Cerebellar nuclear complex (tissue), 1 donor: ENCODE measurements around the gene CPEB1.

ENCODE experiments used
- DNase-seq, 2 experiments: peaks; one replicate each; lab custom pipeline; 2025; lab: John Stamatoyannopoulos, UW

The CPEB1 gene

DNA sequence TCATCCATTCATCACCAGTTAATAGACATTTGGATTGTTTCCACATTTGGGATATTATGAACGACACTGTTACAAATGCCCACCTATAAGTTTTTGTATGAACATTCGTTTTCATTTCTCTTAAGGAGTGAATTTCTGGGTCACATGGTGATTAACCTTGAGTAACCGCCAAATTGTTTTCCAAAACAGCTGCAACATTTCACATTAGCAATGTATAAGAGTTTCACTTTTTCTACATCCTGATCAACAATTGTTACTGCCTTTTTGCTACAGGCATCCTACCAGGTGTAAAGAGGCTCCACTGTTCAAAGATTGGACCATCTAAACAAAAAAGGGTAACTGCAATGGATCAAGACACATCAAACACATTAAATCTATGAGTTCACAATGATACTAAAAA is 52.0 kb downstream of the CPEB1 start:
- no peak for DNase-seq

DNA sequence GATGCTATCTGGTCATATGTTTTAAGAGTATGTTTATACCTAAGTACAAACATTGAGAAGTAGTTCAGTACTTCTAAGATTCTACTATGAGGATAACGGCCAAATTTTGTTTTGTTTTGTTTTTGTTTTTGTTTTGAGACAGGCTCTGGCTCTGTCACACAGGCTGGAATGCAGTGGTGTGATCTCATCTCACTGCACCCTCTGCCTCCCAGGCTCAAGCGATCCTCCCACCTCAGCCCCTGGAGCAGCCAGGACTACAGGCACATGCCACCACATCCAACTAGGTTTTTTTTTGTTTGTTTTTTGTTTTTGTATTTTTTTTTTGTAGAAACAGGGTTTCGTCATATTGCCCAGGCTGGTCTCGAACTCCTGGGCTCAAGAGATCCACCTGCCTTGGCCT is 59.4 kb downstream of the CPEB1 start:
- DNase-seq = no peak

DNA sequence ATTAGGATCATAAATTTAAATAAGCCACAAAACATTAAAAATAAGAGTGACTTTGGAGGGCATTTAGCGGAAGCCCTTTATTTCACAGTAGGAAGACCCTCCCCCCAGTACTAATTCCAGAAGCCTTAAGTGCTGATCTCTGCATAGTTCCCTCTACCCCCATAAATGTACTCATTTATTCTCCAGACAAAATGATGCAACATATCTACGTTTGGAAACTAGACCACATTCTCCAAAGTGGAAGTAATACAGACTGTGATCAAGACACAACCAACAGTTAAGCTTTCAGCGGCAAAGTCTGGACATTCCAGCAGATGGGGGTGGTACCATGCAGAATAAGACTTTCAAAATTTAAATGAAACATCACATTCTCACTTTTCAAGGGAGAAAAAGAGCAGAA is 62.1 kb downstream of the CPEB1 start:
- DNase-seq = no peak

DNA sequence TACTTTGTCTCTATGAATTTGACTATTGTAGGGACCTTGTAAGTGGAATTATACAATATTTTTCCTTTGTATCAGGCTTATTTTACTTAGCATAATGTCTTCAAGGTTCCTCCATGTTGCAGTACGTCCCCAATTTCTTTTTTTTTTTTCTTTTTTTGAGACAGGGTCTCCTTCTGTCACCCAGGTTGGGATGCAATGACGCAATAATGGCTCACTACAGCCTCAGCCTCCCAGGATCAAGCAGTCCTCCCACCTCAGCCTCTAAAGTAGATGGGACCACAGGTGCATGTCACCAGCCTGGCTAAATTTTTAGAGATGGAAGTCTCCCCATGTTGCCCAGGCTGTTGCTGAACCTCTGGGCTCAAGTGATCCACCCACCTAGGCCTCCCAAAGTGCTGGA is 66.5 kb downstream of the CPEB1 start:
- DNase-seq = no peak

DNA sequence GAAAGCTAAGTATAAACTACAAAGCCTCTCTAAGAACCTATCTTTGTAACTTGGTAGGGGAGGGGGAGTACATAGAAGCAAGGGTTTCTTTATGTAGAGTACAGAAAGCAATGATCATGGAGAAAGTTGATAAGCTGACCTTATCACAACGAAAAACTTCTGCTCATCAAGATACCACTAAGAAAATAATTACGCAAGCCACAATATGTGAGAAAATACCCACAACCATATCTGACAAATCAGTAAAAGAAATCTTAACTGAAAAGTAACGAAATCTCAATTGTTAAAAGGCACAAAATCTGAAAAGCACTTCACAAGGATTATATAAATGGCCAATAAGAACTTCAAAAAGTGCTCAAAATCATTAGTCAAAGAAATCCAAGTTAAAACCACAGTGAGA is 71.8 kb downstream of the CPEB1 start:
- DNase-seq = no peak

DNA sequence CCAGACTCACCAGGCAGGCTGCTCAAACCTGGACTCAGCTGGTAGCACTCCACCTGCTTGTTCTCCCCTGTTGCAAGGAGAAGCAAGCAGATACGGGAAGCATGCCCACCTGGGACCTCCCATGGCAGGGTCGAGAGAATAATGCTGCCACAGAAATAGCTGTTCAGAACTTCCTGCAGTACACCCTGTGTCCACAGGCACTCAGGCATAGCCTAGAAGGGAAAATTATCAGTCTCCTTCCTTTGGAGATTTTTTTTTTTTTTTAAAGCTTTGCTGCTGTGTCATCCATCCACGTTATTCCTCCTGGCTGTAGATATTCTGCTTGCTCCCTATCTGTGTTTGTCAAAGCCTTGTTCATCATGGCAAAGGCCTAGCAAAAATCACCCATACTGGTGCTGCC is 74.2 kb downstream of the CPEB1 start:
- DNase-seq = no peak

DNA sequence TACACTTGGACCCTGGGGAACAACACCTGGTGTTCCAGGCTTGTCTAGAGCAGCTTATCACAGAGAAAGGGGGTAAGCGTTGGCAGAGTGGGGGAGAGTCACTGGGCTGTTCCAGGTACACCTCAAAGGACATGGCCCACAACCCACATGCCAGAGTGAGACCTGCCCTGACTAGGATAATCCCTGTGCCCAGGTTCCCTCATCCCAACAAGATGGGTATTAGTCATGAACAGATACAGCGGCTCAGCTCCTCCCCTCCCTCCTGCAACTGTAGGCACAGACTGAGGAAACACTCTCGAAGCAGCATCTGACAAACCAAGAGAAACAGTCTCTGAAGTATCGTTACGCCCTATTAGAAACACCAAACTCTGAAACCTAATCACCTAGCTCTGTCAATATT is 74.9 kb downstream of the CPEB1 start:
- no peak for DNase-seq

DNA sequence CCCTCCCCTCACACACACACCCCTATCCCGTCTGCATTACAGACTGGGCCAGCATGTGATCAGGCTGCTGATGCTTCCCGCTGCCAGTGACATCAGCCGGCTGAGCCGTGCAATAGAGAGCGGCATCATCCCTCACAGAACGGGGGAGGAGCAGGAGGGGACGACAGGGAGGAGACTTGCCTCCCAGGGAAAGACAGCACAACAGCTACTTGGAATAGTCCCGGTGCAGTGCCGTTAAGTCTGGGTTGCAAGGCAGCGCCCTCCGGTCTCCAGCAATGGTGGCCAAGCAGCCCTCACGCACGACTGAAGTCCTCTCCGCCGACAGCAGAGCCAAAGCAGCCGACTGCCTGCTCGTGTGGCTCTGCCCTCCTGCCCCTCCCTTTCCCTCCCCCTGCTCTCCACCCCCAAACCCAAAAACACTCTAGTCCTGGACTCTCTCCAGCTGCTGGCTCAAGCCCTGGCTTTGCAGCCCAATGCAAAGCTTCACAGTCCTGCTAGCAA is 75.4 kb downstream of the CPEB1 start:
- DNase-seq = peak; percentile 78 to 91

DNA sequence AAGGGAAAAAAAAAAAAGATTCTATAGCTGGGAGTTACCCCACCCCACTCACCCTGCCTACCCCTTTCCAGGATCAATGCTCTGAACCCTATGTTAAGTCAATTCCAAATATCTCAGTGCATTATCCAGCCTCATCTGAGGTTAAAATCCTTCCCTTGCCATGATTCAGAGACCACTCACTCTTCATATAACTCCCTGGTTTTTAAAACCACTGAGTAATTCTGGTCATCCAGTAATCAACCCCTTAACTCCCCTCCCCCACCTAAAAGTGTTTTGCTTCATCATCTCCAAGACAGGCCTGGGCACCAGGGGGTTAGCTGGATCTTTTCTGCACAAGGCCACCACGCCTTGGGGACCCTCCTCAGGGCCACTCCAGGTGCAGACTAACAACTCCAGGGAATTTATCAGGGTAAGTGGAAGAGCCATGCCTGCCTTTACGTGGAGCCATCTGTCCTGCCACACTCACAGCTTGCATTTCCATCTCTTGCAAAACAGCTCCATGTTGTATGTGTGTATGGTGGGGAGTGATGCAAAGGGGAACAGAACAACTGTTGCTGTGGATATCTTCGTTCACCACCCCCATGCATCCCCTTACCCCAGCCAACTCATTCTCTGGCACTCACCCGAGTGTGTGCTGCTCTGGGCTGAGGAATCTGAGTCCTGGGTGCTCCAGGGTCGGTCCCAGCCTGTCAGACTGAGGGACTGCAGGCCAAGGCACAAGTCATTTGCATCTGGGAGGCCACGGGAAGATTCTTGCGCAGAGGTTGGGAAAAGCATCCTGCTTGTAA is 76.2 kb downstream of the CPEB1 start:
- no peak for DNase-seq

DNA sequence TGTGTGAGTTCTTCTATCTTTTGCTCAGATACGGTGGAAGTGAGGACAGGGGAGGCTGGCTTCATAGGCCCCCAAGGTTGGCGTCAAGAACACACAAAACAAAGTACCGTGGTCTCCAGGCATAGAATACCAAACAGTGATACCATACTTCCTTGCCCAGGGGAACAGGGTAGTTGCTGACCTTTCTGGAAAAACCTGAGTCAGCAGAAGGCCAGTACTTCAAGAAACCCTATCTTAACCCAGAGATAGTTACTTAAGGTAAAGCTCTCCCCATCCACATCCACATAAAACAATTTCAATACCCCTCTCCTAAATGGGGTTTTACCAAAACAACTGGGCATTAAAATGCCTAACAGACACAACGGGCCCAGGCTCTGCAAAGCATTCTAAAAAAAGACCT is 77.3 kb downstream of the CPEB1 start:
- DNase-seq = no peak

DNA sequence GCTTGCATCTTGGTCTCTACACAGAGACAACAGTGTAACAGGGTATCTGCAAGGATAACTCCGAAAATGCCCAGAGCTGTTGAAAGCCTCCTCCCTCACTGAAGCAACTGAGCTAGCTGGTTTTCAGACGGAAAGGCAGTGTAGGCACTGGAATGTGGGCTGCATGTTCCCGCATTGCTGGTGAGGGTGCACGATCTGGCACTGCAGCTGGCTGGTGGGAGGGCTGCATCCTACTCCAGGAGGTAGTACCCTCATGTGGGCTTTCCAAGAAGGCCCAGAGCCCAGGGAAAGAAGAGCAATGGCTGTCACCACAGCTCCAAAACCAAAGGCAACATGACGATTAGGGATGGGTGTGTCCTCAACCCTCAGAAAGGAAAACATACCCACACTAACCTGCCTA is 78.2 kb downstream of the CPEB1 start:
- DNase-seq = no peak

DNA sequence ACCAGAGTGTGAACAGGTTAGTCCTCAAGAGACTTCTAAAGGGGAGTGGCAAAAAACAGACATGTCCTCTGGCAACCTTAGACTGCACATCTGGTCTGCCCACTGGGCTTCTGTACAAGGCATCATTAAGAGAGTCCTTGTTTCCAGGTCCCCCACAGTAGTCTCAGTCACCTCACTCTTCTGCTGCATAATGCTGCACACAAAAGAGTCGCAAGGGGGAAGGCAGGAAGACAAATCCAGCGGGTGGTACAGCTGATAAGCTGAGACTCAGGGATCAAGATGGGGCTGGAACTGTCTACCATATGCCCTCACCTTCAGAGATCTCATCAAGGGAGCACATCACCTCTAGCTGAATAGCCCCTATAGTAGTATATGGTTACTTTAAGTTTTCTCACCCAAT is 79.5 kb downstream of the CPEB1 start:
- no peak for DNase-seq

DNA sequence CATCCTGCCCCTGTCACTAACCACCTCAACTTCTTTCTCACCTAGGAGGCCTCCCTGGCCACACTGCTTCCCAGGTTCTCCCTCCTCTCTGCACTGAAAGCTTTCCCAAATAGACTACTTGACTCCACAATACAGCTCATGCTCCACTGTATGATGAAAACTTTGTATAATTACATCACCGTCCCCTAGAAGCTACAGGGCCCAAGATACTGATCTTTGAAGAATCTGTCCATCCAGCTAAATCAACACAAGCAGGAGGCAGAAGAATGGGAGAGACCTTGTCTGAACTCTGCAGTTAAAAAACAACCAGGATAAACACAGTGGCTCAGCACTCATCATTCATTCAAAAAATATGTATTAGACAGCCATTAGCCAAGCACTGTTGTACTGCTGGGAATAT is 80.5 kb downstream of the CPEB1 start:
- no peak for DNase-seq

DNA sequence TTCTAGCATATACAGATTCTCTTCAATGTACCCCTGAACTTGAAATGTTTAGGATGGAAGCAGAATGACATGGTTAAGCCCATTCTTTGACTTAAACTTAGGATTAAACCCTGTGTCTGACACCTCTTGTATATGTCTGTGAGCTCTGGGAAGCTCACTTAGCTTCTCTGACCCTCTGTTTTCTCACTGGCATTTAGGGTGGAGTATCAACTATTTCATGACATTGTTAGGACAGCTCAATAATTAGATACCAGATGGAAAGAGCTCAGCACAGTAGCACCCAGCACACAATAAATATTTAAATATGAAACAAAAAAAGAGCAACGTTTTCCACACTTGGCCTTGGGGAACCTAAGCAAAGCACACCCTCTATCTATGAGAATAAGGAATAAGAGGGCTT is 88.7 kb downstream of the CPEB1 start:
- DNase-seq = no peak

DNA sequence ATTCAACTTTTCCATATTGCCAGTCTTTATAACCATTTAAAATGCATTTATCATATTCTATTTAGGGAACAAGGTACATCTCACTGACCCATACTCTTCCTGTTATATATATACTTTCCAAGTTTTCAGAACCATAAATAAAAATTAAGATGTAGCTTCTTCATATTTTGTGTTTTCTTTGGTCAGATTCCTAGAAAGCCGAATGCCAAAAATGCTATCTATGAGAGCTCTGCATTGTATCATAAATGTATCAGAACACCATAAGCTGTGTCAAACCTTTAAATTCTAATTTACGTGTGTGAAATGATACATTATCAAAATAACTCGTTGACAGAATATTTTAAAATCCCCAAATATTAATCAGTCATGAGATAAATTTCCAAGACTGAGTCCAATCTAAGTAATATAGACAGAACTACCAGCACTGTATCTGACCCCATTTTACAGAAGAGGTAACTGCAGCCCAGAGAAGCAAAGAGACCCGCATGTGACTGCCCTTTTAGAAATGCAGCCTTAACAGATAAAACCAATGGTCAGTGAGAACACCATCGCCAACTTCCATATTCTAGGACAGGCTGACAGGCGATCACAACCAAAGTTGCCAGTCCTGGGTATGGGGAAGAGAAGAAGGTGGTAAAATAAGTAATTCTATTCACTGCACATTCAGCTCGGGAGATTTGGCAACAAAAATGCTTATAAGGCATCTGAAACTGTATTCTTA is 90.7 kb downstream of the CPEB1 start:
- no peak for DNase-seq

DNA sequence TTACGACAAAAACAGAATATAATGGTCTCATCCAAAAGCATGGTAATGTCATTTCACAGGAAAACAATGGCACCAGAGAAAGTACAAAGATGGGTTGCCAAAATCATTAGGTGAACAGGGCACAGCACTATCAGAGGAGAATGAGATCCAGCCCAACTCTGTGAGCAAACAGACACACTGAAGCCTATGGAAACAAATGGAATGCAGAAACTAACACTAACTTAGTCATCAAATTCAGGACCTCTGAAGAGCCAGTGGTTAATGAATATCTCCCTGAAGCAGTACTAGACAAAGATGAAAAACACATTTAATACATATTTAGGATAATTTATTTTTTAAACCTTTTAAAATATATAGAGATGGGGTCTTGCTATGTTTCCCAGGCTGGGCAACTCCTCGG is 92.3 kb downstream of the CPEB1 start:
- no peak for DNase-seq

DNA sequence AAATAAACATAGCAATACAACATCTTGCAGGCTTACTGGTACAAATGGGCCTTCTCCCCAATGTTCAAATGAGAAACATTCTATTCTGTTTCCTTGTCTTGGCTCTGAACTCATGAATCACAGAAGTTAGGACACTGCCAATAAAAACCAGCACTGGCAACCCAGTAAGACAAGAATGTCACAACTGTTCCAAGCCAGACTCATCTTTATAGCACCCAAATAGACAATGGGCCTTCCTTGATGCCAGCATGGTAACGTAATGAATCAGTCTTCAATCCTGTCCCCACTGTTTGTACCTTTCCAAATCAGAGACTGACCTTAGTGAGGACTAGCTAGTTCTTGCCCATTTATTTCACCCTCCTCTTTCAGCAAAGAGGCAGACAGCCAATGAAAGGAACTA is 92.8 kb downstream of the CPEB1 start:
- no peak for DNase-seq

DNA sequence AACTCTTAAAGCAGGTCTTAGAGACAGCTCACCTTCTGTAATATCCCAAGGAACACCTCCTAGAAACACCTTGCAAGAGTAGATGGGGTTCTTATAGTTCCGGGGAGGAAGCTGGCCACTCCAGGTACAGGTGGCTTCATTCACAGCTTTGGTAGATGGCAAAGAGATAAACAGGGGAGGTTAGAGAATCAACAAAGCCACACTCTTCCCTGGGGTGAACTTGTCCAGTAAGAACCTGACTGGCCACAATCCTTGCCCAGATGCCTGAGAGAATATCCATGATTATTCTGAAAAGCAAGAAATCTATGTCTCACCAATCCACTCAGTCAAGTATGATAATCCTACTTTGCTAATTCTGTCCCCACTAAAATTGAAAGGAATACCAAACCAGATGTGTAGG is 93.3 kb downstream of the CPEB1 start:
- no peak for DNase-seq

DNA sequence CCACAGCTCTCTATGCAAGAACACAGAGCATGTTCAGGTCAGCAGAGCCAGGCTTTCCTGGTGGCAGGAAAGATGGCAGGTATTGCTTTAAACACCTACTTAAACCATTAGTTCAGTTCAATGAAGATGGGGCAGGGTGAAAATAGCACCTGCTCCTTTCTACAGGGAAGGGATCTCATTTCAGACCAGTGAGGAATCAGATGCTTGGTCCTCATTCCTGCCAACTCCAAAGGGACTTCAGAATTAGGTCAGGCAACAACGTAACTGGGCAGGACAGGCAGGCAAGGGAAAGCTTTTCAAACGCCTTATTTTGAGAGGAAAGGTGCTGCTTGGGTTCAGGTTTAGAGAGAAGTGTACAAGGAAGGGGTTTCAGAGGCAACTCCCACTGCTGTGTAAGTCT is 94.3 kb downstream of the CPEB1 start:
- no peak for DNase-seq

DNA sequence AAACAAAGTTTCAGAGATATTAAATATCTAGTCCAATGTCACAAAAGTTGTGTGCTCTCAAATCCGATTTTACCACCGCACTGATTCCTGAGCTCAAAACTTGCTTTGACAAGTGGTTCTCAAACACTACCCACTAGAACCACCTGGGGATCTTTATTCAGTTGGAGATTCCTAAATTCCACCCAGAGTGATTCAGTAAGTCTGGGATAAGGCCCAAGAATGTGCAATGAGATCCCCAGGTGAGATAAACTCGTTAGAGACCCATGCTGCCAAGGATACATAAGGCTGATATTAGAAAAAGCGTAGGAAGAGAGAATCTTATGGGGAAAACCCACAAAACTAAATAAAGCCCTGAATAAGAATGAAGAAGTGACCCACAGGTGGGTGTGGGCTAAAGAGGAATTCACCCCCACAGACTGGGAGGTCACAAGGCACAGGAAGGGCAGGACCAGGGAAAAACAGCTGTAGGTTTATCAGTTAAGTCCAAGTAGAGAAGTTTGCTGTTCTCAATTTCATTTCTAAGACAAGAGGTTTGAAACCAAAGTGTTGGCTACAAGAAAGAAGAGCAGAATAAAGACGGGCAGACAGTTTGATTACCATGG is 95.4 kb downstream of the CPEB1 start:
- DNase-seq = no peak

DNA sequence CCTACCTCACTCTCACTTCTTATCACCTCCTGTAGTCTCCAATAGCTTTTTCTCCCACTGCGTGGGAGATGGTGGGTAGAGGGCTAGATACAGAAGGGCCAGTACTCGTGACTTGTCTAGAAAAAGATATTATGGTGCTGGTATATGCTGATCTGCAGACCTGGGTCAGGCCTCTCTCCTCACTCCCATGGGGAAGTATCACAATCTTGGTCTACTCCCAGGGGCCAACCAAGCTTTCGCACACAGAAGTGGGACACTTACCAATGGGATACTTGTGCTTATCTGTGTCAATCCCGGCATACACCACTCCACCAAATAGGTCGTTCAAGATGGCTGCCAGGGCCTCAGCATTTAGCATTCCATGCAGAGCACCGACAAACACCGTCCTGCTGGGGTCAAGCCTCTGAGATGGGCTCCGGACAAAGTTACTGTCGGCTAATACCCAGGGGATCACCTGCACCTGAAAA is 97.9 kb downstream of the CPEB1 start:
- no peak for DNase-seq

DNA sequence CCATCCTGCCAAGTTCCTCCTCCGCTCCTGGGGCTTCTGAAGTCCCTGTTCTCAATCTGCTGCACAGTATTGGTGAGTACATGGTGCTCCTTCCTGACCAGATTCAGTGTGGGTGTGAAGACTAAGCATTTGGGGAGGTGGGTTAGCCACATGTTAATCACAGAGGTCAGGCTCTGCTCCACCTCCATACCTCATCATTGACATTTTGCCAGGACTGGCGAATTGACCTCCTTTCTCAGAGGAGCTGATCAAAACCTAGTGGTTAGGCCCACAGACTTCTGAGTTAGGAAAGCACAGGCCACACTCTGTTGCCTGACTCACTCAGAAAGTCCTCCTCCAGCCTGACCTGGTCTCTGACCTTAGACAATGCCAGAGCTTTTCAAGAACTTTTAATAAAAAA is 98.5 kb downstream of the CPEB1 start:
- no peak for DNase-seq

DNA sequence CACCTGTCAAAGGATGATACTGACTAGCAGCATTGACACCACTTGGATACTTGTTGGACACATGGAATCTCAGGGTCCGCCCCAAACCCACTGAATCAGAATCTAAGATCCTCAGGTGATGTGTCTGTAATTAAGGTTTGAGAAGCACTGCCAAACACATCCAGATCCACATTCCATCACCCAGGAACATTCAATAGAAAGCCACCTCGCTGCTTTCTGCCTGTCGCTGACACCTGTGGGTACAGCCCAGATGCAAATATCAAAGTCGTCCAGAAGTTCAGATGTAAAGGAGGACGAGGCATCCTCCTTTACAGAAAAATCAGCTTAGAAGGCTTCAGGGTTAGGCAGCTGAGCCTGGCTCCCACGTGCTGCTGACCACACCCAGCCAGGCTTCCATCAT is 101.7 kb downstream of the CPEB1 start:
- no peak for DNase-seq
